SHP77 (cell line): ENCODE results near the gene TMEM59.

Experiments used
- DNase-seq, 2 experiments: peaks; one replicate each; lab custom pipeline; 2025; lab: John Stamatoyannopoulos, UW

Gene TMEM59

DNA sequence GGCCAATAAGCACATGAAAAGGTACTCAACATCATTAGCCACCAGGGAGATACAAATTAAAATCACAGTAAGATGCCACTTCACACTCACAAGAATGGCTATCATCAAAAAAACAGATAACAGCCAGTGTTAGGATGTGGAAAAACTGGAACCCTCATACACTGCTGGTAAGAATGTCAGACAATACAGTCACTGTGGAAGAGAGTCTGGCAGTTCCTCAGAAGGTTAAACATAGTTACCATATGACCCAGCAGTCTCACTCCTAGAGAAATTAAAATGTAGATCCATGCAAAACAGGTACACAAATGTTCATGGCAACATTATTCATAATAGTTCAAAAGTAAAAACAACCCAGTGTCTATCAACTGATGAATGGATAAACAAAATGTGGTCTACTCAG is 68.3 kb downstream of the TMEM59 start:
- DNase-seq: no peak

- DNase-seq: no peak
Measured at GRCh38 chr1:53982763-53983104, 70.3 kb downstream of the TMEM59 start.

DNA sequence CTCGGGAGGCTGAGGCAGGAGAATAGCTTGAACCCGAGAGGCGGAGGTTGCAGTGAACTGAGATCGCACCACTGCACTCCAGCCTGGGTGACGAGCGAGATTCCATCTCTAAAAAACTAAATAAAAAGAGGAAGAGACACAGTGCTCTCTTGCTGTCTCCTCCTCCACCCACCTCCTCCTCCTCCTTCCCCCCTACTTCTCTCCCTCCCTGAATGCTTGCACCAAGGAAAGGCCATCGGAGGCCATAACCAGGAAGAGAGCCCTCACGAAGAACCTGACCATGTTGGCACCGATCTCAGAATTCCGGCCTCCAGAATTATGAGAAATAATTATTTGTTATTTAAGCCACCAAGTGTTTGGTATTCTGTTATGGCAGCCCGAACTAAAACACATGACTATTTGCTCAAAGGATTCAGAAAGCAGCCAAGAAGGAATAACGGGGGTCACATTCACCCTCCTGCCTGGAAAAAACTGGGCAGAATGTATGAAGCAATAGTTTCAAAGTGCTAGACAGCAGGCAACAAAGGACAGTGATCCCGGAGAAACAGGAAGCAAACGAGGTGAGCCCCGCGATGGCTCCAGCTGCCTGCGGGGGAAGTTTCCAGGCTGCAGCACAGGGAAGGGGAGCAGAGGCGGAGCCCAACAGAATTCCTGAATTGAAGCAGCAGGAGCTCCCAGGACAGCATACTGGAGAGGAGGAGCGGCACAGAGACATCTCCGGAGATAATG is 70.8 kb downstream of the TMEM59 start:
- DNase-seq: peak in 1 of 2 experiments; percentile 19

DNA sequence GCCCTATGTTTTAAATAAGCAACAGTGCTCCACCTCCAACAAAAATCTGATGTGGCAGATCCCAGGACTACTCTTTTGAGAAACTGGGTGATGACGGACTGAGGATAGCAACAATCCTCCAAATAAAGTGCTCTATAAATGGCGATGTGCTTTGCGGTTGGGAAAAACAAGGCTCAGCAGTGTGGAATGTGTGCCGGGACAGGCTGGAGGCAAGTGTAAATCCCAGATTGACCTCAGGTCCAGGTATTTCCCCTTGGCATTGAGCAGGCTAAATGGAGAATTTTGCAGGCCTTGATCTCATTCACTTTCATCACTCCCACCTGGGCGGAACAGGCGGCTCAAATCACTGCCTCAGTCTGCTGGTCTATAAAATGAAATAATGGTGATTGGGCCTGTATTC is 71.8 kb downstream of the TMEM59 start:
- DNase-seq: no peak

DNA sequence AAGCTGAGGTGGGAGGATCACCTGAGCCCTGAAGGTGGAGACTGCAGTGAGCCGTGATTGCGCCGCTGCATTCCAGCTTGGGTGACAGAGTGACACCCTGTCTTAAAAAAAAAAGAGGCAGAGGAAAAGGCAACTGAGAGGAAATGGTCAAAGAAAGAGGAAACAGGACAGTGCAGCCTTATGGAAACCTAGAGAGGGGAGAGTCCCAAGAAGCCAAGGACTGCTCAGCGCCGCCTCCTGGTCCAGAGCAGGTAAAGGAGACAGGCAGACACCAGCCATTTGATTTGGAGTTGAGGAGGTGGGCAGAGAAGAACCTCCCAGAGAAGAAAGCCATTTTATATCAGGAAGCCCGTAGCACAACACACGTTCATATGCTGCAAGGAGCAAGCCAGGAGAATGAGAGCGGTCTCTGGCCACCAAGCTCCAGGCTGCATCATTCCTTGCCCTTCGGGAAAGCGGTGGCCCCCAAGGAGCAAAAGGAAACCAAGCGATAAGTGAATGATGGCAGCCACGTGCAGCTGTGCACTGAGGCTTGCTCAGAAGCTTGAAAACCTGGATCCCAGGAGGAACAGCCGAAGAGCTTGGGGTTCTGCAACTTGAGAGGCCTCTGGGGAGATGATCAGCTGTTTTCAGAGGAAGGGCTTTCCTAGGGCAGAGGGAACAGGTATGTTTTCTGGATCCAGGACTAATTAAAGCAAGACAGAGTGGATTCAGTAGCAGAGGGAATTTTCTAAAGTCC is 73.1 kb downstream of the TMEM59 start:
- DNase-seq: no peak
